Measurements from ENCODE around the gene FGGY.
"Not testable (repeated sequence)": the region's sequence is repeated elsewhere in the genome, so short reads cannot be mapped to it uniquely, and the experiment has no call there.

FGGY gene

DNA sequence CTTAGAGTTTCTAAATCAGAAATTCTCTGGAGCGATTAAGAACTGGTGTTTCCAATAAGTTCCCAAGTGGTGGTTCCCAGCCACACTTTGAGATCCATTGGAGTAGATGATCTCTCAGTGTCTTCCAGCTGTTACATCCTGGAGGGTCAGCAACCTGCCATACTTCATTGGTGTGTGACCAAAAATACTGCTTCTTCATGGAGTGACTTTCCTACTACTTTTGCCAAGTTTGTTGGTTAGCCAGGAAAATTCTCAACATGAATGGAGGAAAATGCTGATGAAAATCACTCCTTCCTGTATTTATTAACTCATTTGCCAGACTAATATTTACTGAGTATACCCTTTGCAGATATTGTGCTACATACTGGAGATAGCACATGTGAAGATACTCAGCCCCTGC, 186.1 kb downstream of the FGGY start:
- DNase-seq (ENCODE audit: low read depth): no peak

DNA sequence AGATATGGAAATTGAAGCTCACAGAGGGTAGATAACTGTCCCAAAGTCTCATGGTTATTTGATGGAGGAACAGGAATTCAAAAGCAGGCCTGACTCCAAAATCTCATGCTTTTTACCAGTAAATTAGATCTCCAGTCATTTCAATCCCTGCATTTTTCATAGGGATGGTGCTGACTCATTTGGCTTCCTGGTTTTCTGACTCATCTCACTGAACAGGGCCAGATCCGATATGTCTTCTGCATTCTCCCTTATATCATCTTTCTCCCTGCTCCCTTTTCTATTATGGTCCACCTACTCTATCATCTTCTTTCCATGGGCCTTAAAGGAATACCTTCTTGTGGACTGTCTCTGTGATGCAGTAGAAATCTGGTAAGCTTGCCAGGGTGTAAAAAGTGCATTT, 187.2 kb downstream of the FGGY start:
- no peak for DNase-seq (ENCODE audit: low read depth)

DNA sequence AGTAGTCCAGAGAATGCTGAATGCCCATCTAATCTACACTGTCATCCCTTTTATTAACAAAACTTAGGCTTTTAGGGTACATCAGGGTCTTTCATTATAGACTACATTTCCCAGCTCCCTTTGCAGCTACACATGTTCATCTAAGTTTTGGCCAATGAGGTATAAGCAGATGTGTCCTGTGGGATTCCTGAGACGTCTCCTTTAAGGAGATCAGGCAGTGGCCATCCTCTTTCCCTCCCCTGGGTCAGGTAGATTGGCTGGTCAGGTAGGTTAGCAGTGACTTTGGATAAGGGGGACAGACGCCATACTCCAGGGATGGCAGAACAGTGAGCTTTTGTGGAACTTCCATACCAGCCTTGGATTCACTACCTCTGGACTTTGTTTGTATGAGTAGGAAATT, 188.3 kb downstream of the FGGY start:
- DNase-seq (ENCODE audit: low read depth): no peak

DNA sequence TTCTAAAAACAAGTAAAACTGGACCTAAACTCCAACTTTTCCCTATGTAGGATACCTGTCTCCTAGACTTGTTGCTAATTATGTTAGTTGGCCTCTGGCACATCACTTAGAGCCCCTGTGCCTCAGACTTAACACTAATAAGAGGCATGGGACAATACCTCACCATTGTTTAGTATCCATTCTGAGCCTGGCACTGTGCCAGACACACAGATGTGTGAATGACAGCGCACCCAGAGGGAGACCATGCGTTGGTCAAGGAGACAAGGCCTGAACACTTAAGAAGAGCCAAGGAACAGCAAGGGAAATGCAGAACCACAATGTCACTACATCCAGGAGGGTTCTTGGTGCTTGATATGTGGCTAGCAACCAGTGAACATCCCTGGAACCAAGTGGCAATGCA, 189.1 kb downstream of the FGGY start:
- no peak for DNase-seq (ENCODE audit: low read depth)

DNA sequence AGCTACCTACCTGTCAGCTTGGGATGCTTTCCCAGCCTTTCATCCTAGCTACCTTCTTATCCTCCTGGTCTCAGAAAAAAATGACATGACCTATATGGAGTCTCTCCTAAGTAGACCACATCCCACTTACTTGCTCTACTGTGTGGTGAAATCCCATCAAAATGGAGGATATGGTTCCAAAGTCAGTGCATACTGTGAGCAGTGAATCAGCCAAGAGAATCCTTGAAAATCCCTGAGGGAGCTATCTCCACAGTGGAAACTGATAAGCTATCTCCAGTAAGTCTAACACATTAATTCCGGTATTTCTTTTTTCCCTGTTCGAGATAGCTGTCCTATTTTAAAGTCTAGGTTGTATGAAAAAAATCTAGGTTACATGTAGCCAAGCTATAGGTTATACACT, 189.7 kb downstream of the FGGY start:
- no peak for DNase-seq (ENCODE audit: low read depth)

GRCh38 chr1:59487335-59488031, 190.6 kb downstream of the FGGY start:
- DNase-seq (ENCODE audit: low read depth): no peak

DNA sequence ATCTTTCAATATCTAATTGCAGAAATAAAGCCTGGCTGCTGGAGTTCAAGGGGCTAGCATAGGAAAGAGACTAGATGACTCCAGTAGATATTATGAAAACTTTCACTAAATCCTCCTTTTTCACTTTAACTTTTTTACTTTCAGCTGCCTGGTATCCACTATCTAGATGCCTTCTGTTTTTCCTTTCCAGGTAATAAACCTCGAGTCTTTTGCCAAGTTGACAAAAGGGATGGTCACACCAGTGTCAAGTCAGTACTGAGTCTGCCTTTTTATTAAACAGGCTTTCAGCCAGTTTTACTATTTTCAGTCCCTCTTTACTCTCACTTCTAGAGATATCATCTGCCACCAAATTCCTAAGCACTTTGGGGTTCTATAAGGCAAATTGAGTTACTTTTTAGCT, 195.6 kb downstream of the FGGY start:
- no peak for DNase-seq (ENCODE audit: low read depth)

DNA sequence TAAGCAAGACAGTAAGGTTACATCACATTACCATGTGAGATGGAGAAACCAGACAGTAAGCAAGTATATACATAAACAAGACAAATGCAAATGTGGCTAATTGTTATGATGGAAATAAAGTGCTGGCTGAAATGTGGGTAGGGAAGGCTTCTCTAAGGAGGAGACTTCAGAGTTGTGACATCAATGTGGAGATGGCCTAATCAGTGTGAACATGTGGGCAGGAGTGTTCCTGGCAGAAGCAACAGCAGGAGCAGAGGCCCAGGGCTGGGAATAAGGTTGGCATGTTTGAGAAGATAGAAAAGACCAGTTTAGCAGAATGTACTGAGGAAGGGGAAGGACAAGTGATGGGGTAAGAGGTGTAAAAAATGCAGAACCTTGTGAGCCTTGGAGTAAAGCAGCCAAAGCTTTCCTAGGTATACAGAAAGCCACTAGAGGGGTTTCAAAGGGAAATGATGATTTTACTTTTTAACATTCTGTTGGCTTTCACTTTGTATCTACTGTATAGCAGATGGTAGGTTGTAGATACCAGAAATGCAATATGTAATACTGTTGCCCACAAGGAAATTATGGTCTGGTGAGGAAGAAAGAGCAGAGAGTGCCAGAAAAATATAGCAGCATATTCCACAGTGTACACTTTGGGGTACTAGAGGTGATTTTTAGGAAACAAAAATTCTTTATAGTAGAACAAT, 197.4 kb downstream of the FGGY start:
- DNase-seq (ENCODE audit: low read depth): no peak

- DNase-seq (ENCODE audit: low read depth): not testable (repeated sequence)
These were observed 199.3 kb downstream of the FGGY start for GRCh38 chr1:59496156-59496555.

GRCh38 chr1:59497616-59498015, 200.7 kb downstream of the FGGY start:
- DNase-seq (ENCODE audit: low read depth): no peak

DNA sequence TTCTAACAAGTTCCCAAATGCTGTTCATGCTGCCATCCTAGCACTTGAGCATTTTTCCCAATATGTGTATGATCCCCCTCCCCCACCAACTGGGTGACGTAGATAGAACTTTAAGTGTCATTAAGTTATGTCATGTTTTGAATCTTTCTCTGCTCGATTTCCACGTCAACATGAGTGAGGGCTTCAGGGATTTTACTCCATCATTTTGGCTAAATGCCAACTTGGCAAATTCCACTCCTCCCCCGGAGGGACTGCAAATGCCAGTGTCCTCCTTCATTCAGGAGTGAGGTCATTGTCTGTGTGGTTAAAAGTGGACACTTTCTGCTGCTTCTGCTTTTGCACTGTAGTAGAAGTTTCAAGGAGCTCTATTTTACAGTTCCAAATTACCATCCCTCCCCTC, 201.7 kb downstream of the FGGY start:
- no peak for DNase-seq (ENCODE audit: low read depth)

DNA sequence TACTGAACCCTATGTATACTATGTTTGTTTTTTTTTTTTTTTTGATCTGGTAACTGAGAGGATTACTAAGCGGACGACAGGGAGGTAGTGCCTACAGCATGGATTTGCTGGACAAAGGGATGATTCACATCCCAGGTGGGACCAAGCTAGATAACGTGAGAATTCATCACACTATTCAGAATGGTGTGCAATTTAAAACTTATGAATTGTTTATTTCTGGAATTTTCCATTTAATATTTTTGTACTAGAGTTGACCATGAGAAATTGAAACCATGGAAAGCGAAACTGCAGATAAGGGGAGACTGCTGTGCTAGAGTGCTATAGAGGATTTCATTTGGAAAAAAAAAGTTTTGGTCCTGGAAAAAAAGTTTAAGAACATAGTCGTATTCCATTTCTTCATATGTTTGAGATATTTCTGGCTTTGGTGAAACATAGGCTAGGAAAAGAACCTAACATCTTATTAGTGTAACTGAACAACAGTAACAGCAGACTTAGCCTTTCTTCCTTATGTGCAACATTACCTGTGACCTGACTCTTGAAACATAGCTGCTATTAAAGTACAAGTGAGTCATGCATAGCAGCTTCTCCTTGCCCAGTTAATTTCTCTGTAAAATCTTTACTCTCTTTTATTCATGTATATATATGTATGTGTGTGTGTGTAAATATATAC, 202.5 kb downstream of the FGGY start:
- DNase-seq (ENCODE audit: low read depth): no peak

- no peak for DNase-seq (ENCODE audit: low read depth)
These were observed 203.2 kb downstream of the FGGY start for GRCh38 chr1:59499943-59500569.

DNA sequence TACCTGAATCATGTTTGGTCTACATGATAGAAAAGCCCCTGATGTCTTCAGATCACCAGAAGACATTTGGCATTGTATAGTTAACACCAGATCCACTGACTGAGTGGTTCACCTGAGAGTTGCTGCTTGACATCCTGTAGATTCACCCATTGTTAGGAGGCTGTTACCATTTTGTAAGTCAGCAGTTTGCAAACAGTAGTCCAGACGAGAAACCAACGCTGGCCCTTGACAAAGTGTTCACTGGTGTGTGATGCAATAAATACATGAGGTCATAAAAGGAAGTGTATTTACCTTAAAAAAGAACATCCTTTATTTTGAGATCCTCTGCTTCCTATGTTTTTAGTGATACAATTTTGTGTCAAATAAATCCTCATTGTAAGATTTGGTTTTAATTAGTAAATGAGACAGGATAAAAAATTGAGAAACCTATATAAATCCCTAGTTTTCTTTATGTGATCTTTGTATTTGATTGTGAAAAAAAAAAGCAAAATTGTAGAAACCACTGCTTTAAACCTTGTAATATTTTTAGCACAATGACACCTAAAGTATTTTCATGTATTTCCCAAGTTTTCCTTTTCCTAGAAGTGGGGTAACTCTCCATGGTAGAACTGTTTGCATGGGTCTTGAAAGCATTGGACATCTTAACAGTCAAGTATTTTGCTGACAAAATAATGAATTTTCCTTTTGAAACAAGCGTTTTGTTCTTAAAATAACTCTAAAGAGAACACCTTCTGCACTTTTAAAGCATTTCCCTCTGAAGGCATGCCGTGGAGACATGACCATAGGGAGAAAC, 204.3 kb downstream of the FGGY start:
- DNase-seq (ENCODE audit: low read depth): no peak

GRCh38 chr1:59502009-59502691, 205.3 kb downstream of the FGGY start:
- DNase-seq (ENCODE audit: low read depth): no peak

- DNase-seq (ENCODE audit: low read depth): no peak
These were observed 207.4 kb downstream of the FGGY start for GRCh38 chr1:59504276-59504675.

DNA sequence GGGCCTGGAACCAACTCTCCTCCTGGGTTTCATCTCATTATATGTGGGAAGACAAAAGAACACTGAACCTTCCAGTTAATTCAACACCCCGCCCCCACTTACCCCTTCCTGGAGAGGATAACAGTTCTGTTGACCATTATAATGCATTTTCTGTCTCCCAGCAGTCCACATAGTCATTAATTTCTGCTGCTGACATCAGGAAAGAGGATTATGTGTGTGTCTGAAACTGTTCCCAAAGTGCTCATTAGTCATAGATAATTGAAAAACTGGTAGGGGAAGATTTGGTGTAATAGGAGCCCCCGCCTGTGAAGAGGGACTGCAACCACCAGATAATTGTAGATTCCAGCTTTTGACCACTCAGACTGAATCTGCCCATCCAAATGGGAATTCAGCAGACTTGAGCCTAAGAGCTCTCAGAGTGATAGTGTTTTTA, 208.7 kb downstream of the FGGY start:
- DNase-seq (ENCODE audit: low read depth): no peak

- DNase-seq (ENCODE audit: low read depth): no peak
These were observed 210.1 kb downstream of the FGGY start for GRCh38 chr1:59506952-59507351.

DNA sequence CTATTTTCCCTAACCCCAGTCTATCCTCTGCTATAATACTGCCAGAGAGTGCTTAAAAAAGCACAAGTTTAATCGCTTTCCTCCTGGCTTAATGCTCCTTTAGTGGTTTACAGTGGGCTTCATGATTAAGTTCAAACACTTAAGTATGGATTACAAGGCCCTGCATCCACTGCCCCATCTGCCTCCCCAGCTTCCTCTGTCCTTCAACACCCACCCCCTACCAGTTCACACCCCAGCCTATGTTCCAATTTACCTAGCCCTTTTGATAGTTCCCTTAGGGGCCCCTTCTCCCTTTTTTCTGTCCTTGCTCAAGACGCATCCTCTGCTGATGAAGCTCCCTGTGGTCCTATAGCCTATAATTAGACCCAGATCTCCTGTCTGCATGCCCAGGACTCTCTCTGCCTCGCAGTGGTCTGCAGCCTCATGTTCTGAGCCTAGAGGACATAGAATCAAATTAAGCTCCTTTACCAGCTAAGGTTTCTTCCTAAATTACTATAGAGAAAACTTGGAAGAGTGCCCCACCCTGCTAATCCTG, 212.5 kb downstream of the FGGY start:
- DNase-seq (ENCODE audit: low read depth): no peak

DNA sequence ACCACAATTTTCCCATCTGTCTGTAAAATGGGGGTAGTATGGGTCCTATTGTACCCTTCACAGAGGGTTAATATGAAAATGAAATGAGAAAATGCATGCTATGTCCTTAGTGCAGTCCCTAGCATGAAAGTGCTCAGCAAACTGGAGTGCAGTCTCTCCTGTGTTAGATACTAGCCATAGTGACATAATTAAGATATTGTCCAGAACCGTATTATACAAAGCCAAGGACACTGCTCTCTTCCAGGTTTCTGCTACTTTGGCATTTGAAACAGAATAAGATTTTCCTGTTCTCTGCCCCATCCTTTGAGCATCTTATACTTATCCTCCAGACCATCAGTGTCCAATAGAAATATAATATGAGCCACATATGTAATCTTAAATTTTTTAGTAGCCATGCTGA, 213.4 kb downstream of the FGGY start:
- no peak for DNase-seq (ENCODE audit: low read depth)

Data from stimulated activated CD8-positive, alpha-beta memory T cell treated with anti-CD3 and anti-CD28 coated beads, Interleukin-12 subunit alpha, Interleukin-12 subunit beta, amount 100 ng/mL, for 4 hours (primary cell).